Measurements from ENCODE around the gene KCNQ1.

DNA sequence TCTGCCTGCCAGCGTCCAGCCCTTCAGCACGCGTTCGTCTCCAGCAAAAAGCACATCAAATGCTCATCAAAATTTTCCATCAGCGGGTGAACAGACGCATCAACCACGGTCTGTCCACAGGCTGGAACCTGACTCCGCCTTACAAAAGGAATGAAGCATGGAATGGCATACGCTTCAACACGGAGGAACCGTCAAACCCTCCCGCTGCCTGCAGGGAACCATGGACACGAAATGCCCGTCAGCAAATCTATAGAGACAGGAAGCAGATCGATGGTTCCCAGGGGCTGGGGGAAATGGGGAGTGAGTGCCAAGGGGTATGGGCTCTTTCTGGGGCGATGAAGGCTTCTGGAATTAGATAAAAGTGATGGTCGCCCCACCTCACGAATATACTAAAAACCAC, 28.0 kb upstream of the KCNQ1 start:
- TF ChIP-seq POLR2AphosphoS5 (IDR thresholded peaks at IDR 0.05; ENCODE audit: low read depth, low read length) (no peak), JUND (IDR thresholded peaks at IDR 0.05) (no peak), SMC3 (IDR thresholded peaks at IDR 0.05; ENCODE audit: low read depth, low read length) (no peak), EP300 (IDR thresholded peaks at IDR 0.05; ENCODE audit: borderline replicate concordance in 1 of 2, low read depth in 1 of 2, low read length in 1 of 2) (no peak), RAD21 (IDR thresholded peaks at IDR 0.05; ENCODE audit: low read length) (no peak), MXI1 (IDR thresholded peaks at IDR 0.05; ENCODE audit: low read depth, low read length) (no peak), CHD2 (IDR thresholded peaks at IDR 0.05; ENCODE audit: low read length, partially characterized antibody) (no peak), TAF1 (IDR thresholded peaks at IDR 0.05; ENCODE audit: borderline replicate concordance, low read depth, low read length) (no peak)
- TF ChIP-seq, protein P1, sequence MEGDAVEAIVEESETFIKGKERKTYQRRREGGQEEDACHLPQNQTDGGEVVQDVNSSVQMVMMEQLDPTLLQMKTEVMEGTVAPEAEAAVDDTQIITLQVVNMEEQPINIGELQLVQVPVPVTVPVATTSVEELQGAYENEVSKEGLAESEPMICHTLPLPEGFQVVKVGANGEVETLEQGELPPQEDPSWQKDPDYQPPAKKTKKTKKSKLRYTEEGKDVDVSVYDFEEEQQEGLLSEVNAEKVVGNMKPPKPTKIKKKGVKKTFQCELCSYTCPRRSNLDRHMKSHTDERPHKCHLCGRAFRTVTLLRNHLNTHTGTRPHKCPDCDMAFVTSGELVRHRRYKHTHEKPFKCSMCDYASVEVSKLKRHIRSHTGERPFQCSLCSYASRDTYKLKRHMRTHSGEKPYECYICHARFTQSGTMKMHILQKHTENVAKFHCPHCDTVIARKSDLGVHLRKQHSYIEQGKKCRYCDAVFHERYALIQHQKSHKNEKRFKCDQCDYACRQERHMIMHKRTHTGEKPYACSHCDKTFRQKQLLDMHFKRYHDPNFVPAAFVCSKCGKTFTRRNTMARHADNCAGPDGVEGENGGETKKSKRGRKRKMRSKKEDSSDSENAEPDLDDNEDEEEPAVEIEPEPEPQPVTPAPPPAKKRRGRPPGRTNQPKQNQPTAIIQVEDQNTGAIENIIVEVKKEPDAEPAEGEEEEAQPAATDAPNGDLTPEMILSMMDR (IDR thresholded peaks at IDR 0.05): no peak

Data from SK-N-SH (cell line).